GM19025 (cell line): Measurements from ENCODE around the gene MYO1D.

Source experiments
- ATAC-seq: cut with Tn5 transposase; IDR thresholded peaks from one replicate; pipeline ENCODE4 v1.9.1; 2021; ENCODE audit warnings: mild to moderate bottlenecking, low read depth, moderate library complexity; ENCODE audit not compliant: unreplicated experiment

MYO1D gene

GRCh38 chr17:32861981-32862380 is 14.9 kb downstream of the MYO1D start:
- no peak for ATAC-seq

- ATAC-seq: no peak
Measured at GRCh38 chr17:32859857-32860525, 16.9 kb downstream of the MYO1D start.

GRCh38 chr17:32855620-32856019 is 21.3 kb downstream of the MYO1D start:
- ATAC-seq: no peak

- ATAC-seq: no peak
Measured at GRCh38 chr17:32854832-32855389, 22.0 kb downstream of the MYO1D start.

- ATAC-seq: no peak
Measured at GRCh38 chr17:32854207-32854606, 22.7 kb downstream of the MYO1D start.

GRCh38 chr17:32852811-32853210 is 24.1 kb downstream of the MYO1D start:
- ATAC-seq: no peak

GRCh38 chr17:32849879-32850278 is 27.0 kb downstream of the MYO1D start:
- no peak for ATAC-seq

- no peak for ATAC-seq
Measured at GRCh38 chr17:32847977-32848376, 28.9 kb downstream of the MYO1D start.

GRCh38 chr17:32846143-32846542 is 30.8 kb downstream of the MYO1D start:
- no peak for ATAC-seq

- ATAC-seq: no peak
Measured at GRCh38 chr17:32840241-32840640, 36.7 kb downstream of the MYO1D start.

- no peak for ATAC-seq
Measured at GRCh38 chr17:32836527-32836926, 40.4 kb downstream of the MYO1D start.

GRCh38 chr17:32835291-32835761 is 41.6 kb downstream of the MYO1D start:
- peak; percentile 76 for ATAC-seq

- no peak for ATAC-seq
Measured at GRCh38 chr17:32834104-32834503, 42.8 kb downstream of the MYO1D start.

- ATAC-seq: no peak
Measured at GRCh38 chr17:32833526-32833925, 43.4 kb downstream of the MYO1D start.

GRCh38 chr17:32833076-32833475 is 43.8 kb downstream of the MYO1D start:
- ATAC-seq: no peak

- ATAC-seq: no peak
Measured at GRCh38 chr17:32831627-32832243, 45.2 kb downstream of the MYO1D start.

GRCh38 chr17:32831223-32831622 is 45.7 kb downstream of the MYO1D start:
- no peak for ATAC-seq

- no peak for ATAC-seq
Measured at GRCh38 chr17:32828822-32829221, 48.1 kb downstream of the MYO1D start.

GRCh38 chr17:32827227-32827626 is 49.7 kb downstream of the MYO1D start:
- ATAC-seq: no peak

- ATAC-seq: no peak
Measured at GRCh38 chr17:32826076-32826475, 50.8 kb downstream of the MYO1D start.

GRCh38 chr17:32824334-32824733 is 52.6 kb downstream of the MYO1D start:
- ATAC-seq: no peak

- no peak for ATAC-seq
Measured at GRCh38 chr17:32822996-32823395, 53.9 kb downstream of the MYO1D start.
